Hepatocyte (in vitro differentiated cells): ENCODE measurements around the gene FOXF1. TPM values are rescaled to one million over a fixed set of nuclear protein-coding genes. Genes with fewer than 3 reads are reported as not detected.

ENCODE experiments used
- DNase-seq: peaks from one replicate; pipeline ENCODE4 v3.0.0-alpha.2; 2016; ENCODE audit warnings: low spot score
- H2AFZ ChIP-seq: fragments of 200-600 bp; sonication (generic); 2 replicates; pipeline ENCODE4 v1.6.0; 2016; ENCODE audit warnings: antibody characterized with exemption, mild to moderate bottlenecking
- H3K27ac ChIP-seq: fragments of 200-600 bp; sonication (generic); 2 replicates; pipeline ENCODE4 v1.5.1; 2016; ENCODE audit warnings: mild to moderate bottlenecking
- H3K27me3 ChIP-seq: fragments of 200-600 bp; sonication (generic); 2 replicates; pipeline ENCODE4 v1.6.1; 2016
- H3K36me3 ChIP-seq: fragments of 200-600 bp; sonication (generic); replicated peaks from 2 replicates; pipeline ENCODE4 v1.5.1; 2016; ENCODE audit warnings: low read depth; ENCODE audit not compliant: insufficient read depth
- H3K4me1 ChIP-seq: fragments of 200-600 bp; sonication (generic); 2 replicates; pipeline ENCODE4 v1.5.1; 2016; ENCODE audit warnings: mild to moderate bottlenecking, moderate library complexity; ENCODE audit not compliant: insufficient read depth
- H3K4me2 ChIP-seq: fragments of 200-600 bp; sonication (generic); 2 replicates; pipeline ENCODE4 v1.6.0; 2016
- H3K4me3 ChIP-seq: fragments of 200-600 bp; sonication (generic); 2 replicates; pipeline ENCODE4 v1.5.1; 2016; ENCODE audit warnings: mild to moderate bottlenecking
- H3K79me2 ChIP-seq: fragments of 200-600 bp; sonication (generic); 2 replicates; pipeline ENCODE4 v1.6.0; 2017; ENCODE audit warnings: mild to moderate bottlenecking
- H3K9me2 ChIP-seq: fragments of 200-600 bp; sonication (generic); replicated peaks from 2 replicates; pipeline ENCODE4 v1.6.0; 2017; ENCODE audit warnings: mild to moderate bottlenecking; ENCODE audit not compliant: insufficient read depth
- H3K9me3 ChIP-seq: fragments of 200-600 bp; sonication (generic); 2 replicates; pipeline ENCODE4 v1.5.1; 2016; ENCODE audit warnings: low read depth, mild to moderate bottlenecking
- H4K20me1 ChIP-seq: fragments of 200-600 bp; sonication (generic); 2 replicates; pipeline ENCODE4 v1.6.0; 2016; ENCODE audit warnings: mild to moderate bottlenecking; ENCODE audit not compliant: insufficient read depth, poor library complexity, severe bottlenecking
- EZH2 ChIP-seq: fragments of 200-600 bp; sonication (generic); IDR thresholded peaks from 2 replicates; pipeline ENCODE4 v1.6.1; 2016; ENCODE audit warnings: antibody characterized with exemption, mild to moderate bottlenecking, borderline replicate concordance
- EZH2phosphoT487 ChIP-seq: fragments of 200-600 bp; sonication (generic); IDR thresholded peaks from one replicate; pipeline ENCODE4 v1.6.1; 2018; ENCODE audit warnings: antibody characterized with exemption, mild to moderate bottlenecking, low read depth, moderate library complexity; ENCODE audit not compliant: unreplicated experiment, severe bottlenecking
- WGBS: methylation state at CpG from one replicate; pipeline ENCODE4 v1.1.6; 2016; ENCODE audit warnings: low lambda C conversion rate; ENCODE audit errors: missing lambda C conversion rate; 5-methylcytosine and 5-hydroxymethylcytosine counted together
- polyA plus RNA-seq: library from polyadenylated mRNA; unstranded; fragments of >200 nt; fragmentation: Nextera tagmentation; extraction: Ambion mirVana; gene quantifications from 2 replicates; pipeline ENCODE4 v1.2.1, GENCODE V29; 2016
- total RNA-seq: library from RNA; depleted of rRNA; stranded (reverse); fragments of >200 nt; gene quantifications from 2 replicates; pipeline ENCODE4 v1.2.3, GENCODE V29; 2014
- TF ChIP-seq, protein P1 (sequence below): fragments of 200-600 bp; sonication (generic); IDR thresholded peaks from 2 replicates; pipeline ENCODE4 v1.5.1; 2016; ENCODE audit warnings: antibody characterized with exemption, mild to moderate bottlenecking; ENCODE audit not compliant: poor library complexity

Gene FOXF1
- total and polyA plus RNA-seq, 2 experiments from 2014 or later: 26.8 to 37.4 TPM

DNA sequence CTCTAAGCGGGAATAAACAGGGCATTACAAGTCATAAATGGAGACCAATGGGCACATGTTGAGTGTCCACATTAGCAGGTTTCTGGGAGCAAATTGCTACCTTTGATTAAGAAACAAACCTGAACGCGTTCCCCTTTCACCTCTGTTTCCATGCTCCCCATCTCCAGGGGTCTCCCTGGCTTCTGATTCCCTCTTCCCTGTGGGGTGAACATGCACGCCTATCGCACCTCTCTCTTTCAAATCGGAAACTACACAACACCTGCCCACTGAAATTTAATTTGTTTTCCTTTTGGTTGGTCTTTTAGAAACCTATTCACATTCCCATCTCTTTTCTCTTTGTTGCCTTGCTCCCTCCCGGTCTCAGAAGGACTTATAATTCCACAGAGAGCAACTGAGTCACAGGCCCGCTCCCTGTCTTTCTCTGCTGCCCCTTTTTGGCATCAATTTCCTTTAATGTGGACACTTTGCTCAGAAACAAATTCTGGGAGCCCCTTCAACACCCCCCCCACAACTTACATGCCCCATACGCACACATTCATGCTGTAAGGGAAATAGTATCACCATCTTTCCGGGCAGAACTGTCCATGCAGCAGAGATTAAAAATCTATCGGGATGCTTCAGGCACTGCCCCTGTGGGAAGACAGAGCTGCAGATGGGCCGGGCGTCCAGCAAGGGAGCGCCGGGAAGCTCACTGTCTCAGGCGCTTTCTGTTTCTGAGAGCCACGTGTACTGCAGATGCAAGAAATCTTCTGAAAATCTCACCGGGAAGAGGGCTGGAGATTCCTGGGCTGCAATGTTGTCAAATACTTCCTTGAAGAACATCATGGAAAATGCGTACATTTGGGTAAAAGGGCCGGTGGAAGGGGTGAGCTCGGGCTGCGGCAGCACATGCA, 7.2 kb upstream of the FOXF1 start:
- Histone ChIP-seq H4K20me1 (no peaks in the 10 kb centered on the region), H3K36me3 (no peaks in the 10 kb centered on the region), H3K79me2 (peaks cover 97% of the 10 kb centered on the region), H3K27ac (peak overlapping the region; percentile 99), H2AFZ (no peak overlapping the region), H3K9me3 (no peaks in the 10 kb centered on the region), H3K4me3 (no peak overlapping the region), H3K27me3 (peaks cover 97% of the 10 kb centered on the region), H3K4me2 (peak overlapping the region; percentile 89), H3K4me1 (peaks cover 29% of the 10 kb centered on the region), H3K9me2 (no peaks in the 10 kb centered on the region)
- TF ChIP-seq EZH2phosphoT487 (peak; percentile 2), EZH2 (peak; percentile 66)
- TF ChIP-seq, protein P1, sequence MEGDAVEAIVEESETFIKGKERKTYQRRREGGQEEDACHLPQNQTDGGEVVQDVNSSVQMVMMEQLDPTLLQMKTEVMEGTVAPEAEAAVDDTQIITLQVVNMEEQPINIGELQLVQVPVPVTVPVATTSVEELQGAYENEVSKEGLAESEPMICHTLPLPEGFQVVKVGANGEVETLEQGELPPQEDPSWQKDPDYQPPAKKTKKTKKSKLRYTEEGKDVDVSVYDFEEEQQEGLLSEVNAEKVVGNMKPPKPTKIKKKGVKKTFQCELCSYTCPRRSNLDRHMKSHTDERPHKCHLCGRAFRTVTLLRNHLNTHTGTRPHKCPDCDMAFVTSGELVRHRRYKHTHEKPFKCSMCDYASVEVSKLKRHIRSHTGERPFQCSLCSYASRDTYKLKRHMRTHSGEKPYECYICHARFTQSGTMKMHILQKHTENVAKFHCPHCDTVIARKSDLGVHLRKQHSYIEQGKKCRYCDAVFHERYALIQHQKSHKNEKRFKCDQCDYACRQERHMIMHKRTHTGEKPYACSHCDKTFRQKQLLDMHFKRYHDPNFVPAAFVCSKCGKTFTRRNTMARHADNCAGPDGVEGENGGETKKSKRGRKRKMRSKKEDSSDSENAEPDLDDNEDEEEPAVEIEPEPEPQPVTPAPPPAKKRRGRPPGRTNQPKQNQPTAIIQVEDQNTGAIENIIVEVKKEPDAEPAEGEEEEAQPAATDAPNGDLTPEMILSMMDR: no peak
- WGBS: 25% methylated on average over 22 of the region's 22 CpGs
- DNase-seq: no peak

DNA sequence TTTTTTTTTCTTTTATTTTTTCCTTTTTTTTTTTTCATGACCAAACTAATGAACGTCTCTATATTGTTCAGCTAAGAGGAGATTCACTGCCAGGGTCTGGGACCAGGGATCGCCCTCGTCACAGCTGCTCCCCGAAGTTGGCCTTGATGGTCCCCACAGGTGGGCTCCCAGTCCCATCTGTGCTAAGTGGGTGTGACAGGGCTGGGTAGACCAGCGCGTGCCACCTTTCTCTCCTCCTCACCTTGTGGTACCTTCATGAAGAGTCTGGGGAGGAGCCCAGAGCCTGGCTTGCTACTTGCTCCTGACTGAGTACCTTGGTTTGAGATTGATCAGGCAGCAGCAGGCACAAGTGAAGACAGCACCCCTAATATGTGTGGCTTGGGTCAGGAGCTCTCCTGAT, 6.5 kb upstream of the FOXF1 start:
- peaks cover 95% of the 10 kb centered on the region for H3K79me2 ChIP-seq
- peak overlapping the region; percentile 89 for H3K4me2 ChIP-seq
- H3K4me1 ChIP-seq: peaks cover 22% of the 10 kb centered on the region
- H2AFZ ChIP-seq: no peak overlapping the region
- TF ChIP-seq EZH2phosphoT487 (no peak), EZH2 (no peak)
- TF ChIP-seq, protein P1: no peak
- peaks cover 97% of the 10 kb centered on the region for H3K27me3 ChIP-seq
- H4K20me1 ChIP-seq: no peaks in the 10 kb centered on the region
- no peak overlapping the region for H3K4me3 ChIP-seq
- H3K36me3 ChIP-seq: no peaks in the 10 kb centered on the region
- H3K9me2 ChIP-seq: no peaks in the 10 kb centered on the region
- peak overlapping the region; percentile 99 for H3K27ac ChIP-seq
- DNase-seq: no peak
- H3K9me3 ChIP-seq: no peaks in the 10 kb centered on the region
- WGBS: 36% methylated on average over 6 of the region's 6 CpGs

DNA sequence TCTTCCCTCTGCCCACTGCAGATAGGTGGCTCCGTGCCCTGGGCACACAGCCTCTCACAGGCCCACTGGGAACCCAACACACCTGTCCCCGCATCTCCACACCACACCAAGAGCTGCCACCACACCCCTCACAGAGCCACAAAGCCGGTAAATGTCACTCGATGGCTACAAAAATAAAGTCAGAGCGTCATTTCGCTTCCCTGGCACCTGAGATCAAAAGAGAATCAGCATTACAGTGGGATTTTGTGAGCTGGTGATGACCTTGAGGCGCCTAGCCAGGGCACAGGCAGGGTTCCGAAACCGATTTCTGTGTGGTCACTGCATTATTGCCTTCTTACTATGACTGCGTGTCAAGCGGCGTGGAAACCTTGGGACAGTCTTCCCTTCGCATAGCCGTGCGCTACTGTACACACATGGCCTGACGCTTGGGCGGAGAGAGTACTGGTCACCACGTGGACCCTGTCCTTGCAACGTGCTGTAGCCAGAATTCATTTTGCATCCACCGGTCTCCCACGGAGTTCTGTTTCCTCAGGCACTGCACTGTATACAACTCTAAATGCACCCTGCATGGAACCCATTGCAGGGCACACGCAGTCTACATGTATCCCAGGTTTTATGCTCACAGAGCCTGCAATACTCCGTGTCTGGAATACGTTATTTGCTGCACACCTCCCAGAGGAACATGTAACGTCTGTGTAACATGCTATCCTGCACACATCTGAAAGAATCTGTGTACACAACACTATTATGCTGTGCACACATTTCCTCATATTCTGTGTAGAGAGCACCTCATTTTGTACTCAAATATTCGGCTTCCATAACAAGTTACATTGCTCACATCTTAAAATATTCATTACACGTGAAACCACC, 5.8 kb upstream of the FOXF1 start:
- Histone ChIP-seq H3K4me2 (peak overlapping the region; percentile 89), H3K9me3 (no peaks in the 10 kb centered on the region), H3K27me3 (peaks cover 97% of the 10 kb centered on the region), H3K9me2 (no peaks in the 10 kb centered on the region), H4K20me1 (no peaks in the 10 kb centered on the region), H2AFZ (no peak overlapping the region), H3K4me1 (peaks cover 17% of the 10 kb centered on the region), H3K27ac (peak overlapping the region; percentile 99), H3K4me3 (peak overlapping the region; percentile 6), H3K79me2 (peaks cover 88% of the 10 kb centered on the region), H3K36me3 (no peaks in the 10 kb centered on the region)
- no peak for DNase-seq
- no peak for TF ChIP-seq EZH2phosphoT487
- TF ChIP-seq EZH2: peak; percentile 9
- WGBS: 30% methylated on average over 27 of the region's 27 CpGs
